Kidney (tissue), 14 donors: ENCODE results near the gene CPT1C. TPM values are rescaled to one million over a fixed set of nuclear protein-coding genes. Genes with fewer than 3 reads are reported as not detected.

Source experiments
- DNase-seq, 5 donors: peaks; one replicate each; pipeline ENCODE4 v3.0.0-alpha.2; 2013 to 2020
- FAIRE-seq: peaks from 2 replicates; lab custom pipeline; 2012; peaks lifted over from hg19 to GRCh38; lab: Jason Lieb, UNC
- H3K27ac ChIP-seq, 2 donors: one replicate each; pipeline ENCODE4 v1.7.0; 2013; ENCODE audit warnings: low read depth in 2 of 2, low read length in 2 of 2, inconsistent platforms in 1 of 2
- H3K27me3 ChIP-seq: one replicate; pipeline ENCODE4 v1.7.1; 2013; ENCODE audit warnings: low read length, inconsistent platforms; ENCODE audit not compliant: control insufficient read depth, insufficient read depth
- H3K36me3 ChIP-seq, 3 donors: one replicate each; pipeline versions ENCODE4 v1.7.0 to v1.7.1; 2013; ENCODE audit warnings: low read length in 3 of 3, control low read depth in 1 of 3, inconsistent platforms in 1 of 3; ENCODE audit not compliant: insufficient read depth in 3 of 3, control insufficient read depth in 2 of 3
- H3K4me1 ChIP-seq, 3 donors: one replicate each; pipeline versions ENCODE4 v1.7.0 to v1.7.1; 2013; ENCODE audit warnings: low read length in 3 of 3, inconsistent platforms in 1 of 3, low read depth in 1 of 3; ENCODE audit not compliant: control insufficient read depth in 2 of 3, insufficient read depth in 2 of 3
- H3K4me3 ChIP-seq, 3 donors: one replicate each; pipeline versions ENCODE4 v1.7.0 to v1.8.1; 2013; ENCODE audit warnings: low read length in 3 of 3, control low read depth in 1 of 3, inconsistent platforms in 1 of 3
- H3K9ac ChIP-seq, 3 donors: one replicate each; pipeline versions ENCODE4 v1.7.0 to v1.7.1; 2013; ENCODE audit warnings: low read length in 3 of 3, control low read depth in 1 of 3, inconsistent platforms in 1 of 3
- H3K9me3 ChIP-seq, 3 donors: one replicate each; pipeline versions ENCODE4 v1.7.0 to v1.7.1; 2013; ENCODE audit warnings: low read length in 3 of 3, control low read depth in 1 of 3, inconsistent platforms in 1 of 3; ENCODE audit not compliant: control insufficient read depth in 2 of 3, insufficient read depth in 1 of 3
- CTCF ChIP-seq: IDR thresholded peaks from 3 replicates; pipeline ENCODE4 v1.5.1; 2012; ENCODE audit warnings: mild to moderate bottlenecking, moderate library complexity, borderline replicate concordance; ENCODE audit not compliant: insufficient read depth; ENCODE audit errors: extremely low read depth
- intact Hi-C: fragments of 100-400 bp; cut with DNase I; formaldehyde crosslinking; loops from one replicate; pipeline ENCODE4 v1.11.1; 2022
- polyA plus RNA-seq: library from polyadenylated mRNA; stranded (reverse); fragments of 350-450 nt; fragmentation: Illumina TruSeq; extraction: RNeasy Lipid Tissue Mini Kit (QIAGEN cat#74804); gene quantifications from one replicate; pipeline ENCODE4 v1.2.3, GENCODE V29; 2014; ENCODE audit warnings: low read depth, low replicate concordance; ENCODE audit not compliant: insufficient read depth
- total RNA-seq: library from RNA; stranded (reverse); fragmentation: NEBNext Ultra II Directional; extraction: Animal tissue kit (Norgen Biotek cat#: 25700); gene quantifications from one replicate; pipeline ENCODE4 v1.2.1, GENCODE V29; 2021
- donor health status: control.
- donor health status: control.
- donor health status: control.
- donor health status: control.
- donor health status: control.
- donor health status: DM: yes; HTN: yes; CAD: no.
- donor health status: Normal renal cell carcinoma (clear cell type).

Gene CPT1C
- total and polyA plus RNA-seq, 2 donors from 2014 or later, result 2.6 to 6.0 TPM

- FAIRE-seq (no peak), DNase-seq (peak in 1 of 5 donors; percentile 47)
- no peaks in the 10 kb centered on the region for H3K27me3 ChIP-seq
- H3K4me3 ChIP-seq, result no peak overlapping the region
- no peak for TF ChIP-seq CTCF
- peaks cover 0 to 24% (median 19%) of the 10 kb centered on the region in 3 donors for H3K36me3 ChIP-seq
- peaks cover 0 to 17% (median 6%) of the 10 kb centered on the region in 3 donors for H3K4me1 ChIP-seq
- H3K27ac ChIP-seq, result no peak overlapping the region
- intact Hi-C loops, result no loop called here
- no peaks in the 10 kb centered on the region for H3K9me3 ChIP-seq
- no peak overlapping the region for H3K9ac ChIP-seq
Measured at GRCh38 chr19:49681830-49682229, 9.1 kb upstream of the CPT1C start.

- peaks cover 0 to 17% (median 6%) of the 10 kb centered on the region in 3 donors for H3K4me1 ChIP-seq
- H3K36me3 ChIP-seq, result peaks cover 0 to 24% (median 19%) of the 10 kb centered on the region in 3 donors
- H3K27ac ChIP-seq, result no peak overlapping the region
- H3K4me3 ChIP-seq, result no peak overlapping the region
- intact Hi-C loops, result no loop called here
- no peak for TF ChIP-seq CTCF
- H3K9ac ChIP-seq, result no peak overlapping the region
- H3K27me3 ChIP-seq, result no peaks in the 10 kb centered on the region
- no peaks in the 10 kb centered on the region for H3K9me3 ChIP-seq
- DNase-seq, result no peak
- no peak for FAIRE-seq
Measured at GRCh38 chr19:49682274-49682673, 8.6 kb upstream of the CPT1C start.

- no peaks in the 10 kb centered on the region for H3K9me3 ChIP-seq
- H3K27me3 ChIP-seq, result no peaks in the 10 kb centered on the region
- peaks cover 0 to 13% (median 6%) of the 10 kb centered on the region in 3 donors for H3K4me1 ChIP-seq
- no peak overlapping the region for H3K4me3 ChIP-seq
- FAIRE-seq (no peak), DNase-seq (peak in 1 of 5 donors; percentile 0)
- peaks cover 0 to 24% (median 22%) of the 10 kb centered on the region in 3 donors for H3K36me3 ChIP-seq
- TF ChIP-seq CTCF, result no peak
- intact Hi-C loops, result no loop called here
- no peak overlapping the region for H3K27ac ChIP-seq
- H3K9ac ChIP-seq, result no peak overlapping the region
Measured at GRCh38 chr19:49683814-49684250, 7.1 kb upstream of the CPT1C start.
